Bronchial smooth muscle cell (primary cell): ENCODE data around the gene FYB1. TPM values are rescaled to one million over a fixed set of nuclear protein-coding genes. Genes with fewer than 3 reads are reported as not detected.

Source experiments
- total RNA-seq: library from RNA; depleted of rRNA; stranded (reverse); fragments of >200 nt; gene quantifications from 2 replicates; pipeline ENCODE4 v1.2.1, GENCODE V29; 2014

The FYB1 gene, protein sequence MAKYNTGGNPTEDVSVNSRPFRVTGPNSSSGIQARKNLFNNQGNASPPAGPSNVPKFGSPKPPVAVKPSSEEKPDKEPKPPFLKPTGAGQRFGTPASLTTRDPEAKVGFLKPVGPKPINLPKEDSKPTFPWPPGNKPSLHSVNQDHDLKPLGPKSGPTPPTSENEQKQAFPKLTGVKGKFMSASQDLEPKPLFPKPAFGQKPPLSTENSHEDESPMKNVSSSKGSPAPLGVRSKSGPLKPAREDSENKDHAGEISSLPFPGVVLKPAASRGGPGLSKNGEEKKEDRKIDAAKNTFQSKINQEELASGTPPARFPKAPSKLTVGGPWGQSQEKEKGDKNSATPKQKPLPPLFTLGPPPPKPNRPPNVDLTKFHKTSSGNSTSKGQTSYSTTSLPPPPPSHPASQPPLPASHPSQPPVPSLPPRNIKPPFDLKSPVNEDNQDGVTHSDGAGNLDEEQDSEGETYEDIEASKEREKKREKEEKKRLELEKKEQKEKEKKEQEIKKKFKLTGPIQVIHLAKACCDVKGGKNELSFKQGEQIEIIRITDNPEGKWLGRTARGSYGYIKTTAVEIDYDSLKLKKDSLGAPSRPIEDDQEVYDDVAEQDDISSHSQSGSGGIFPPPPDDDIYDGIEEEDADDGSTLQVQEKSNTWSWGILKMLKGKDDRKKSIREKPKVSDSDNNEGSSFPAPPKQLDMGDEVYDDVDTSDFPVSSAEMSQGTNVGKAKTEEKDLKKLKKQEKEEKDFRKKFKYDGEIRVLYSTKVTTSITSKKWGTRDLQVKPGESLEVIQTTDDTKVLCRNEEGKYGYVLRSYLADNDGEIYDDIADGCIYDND
- 0.16 TPM in 1 of 2 replicates, not detected in the other for total RNA-seq

DNA sequence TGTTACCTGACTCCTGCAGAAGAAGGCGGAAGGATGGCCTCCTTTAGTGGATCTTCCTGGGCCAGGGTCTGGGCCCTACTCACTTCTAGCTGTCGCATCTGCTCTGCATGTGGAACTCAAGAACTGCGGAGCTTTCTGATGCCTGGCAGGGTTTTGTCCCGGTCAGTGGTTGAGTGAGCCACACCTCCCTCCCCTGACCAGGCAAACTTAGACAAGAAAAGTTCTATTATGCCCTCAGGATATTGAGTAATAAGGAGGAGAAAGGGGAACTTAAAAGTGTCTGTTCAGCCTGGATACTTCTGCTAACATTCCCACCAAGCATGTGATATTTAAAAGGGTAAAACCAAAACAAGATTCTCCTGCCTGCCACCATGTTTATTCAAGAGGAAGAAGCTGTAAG, at the start of gene FYB1:
FYB1 (minus strand) TSS at position 127 of the 400 bp plus-strand sequence. CDS start 16,603 bp downstream, outside the sequence.

DNA sequence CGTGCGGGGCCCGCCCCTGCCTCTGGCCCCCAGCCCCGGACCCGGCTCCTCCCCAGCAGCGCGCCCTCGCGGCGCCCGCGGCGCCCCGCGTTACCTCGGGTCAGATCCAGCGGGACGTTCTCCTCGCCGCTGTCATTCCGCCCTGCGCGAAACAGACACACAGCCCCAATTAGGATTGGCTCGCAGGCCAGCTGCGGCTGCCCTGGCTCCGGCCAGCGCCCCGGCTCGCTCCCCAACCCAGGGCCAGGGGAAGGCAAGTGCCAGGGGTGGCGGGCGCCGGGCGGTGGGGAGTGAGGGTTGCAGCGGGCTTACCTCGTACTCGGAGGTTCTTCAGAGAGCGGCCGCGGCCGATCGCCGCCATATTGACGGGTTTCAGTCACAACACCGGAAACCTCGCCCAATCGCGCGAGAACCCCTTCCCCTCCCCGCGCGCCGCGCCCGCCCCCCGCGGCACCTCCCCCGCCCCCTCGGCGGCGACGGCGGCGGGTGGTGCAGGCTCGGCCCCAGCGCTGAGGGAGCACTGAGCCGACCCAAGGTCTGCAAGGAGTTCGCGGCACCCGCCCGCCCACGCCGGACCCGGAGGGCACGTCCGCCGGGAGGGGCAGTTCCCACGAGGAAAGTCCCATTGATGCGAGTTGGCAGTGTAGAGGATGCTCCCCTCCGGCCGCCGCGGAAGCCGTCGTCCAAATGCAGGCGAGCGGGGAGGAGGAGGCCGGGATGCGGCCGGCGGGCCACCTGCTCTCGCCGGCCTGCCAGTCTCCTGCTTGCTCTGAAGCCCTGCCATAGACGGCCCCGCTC, 145.1 kb downstream of the FYB1 start, which contains the start of gene RICTOR:
RICTOR (minus strand) TSS at position 383 of the 798 bp plus-strand sequence; CDS start at position 361, 22 bp downstream.

Other genes starting within 250 kb of the FYB1 start
- gene RICTOR, start 145.2 kb downstream of the FYB1 start, total RNA-seq = 18.3 and 22.5 TPM in 2 replicates
- 0.16 and 0.17 TPM in 2 replicates for gene C9, start 144.9 kb upstream of the FYB1 start, total RNA-seq
- gene DAB2, start 205.4 kb upstream of the FYB1 start, total RNA-seq = 79.3 and 131 TPM in 2 replicates